SK-N-SH (cell line): Measurements from ENCODE around the gene RAB17. TPM values are rescaled to one million over a fixed set of nuclear protein-coding genes. Genes with fewer than 3 reads are reported as not detected.

ENCODE experiments used
- CTCF ChIA-PET: fragments of 300-600, 350-600 bp; formaldehyde crosslinking; extraction: SDS; loops from one replicate; lab custom pipeline; 2021; lab: Yijun Ruan, JAX
- POLR2A ChIA-PET: fragments of 350-600 bp; sonication (Branson Sonifier 250); formaldehyde crosslinking; extraction: SDS; loops from one replicate; lab custom pipeline; 2020; ENCODE audit warnings: antibody characterized with exemption, inconsistent platforms; lab: Yijun Ruan, JAX
- DNase-seq: peaks from one replicate; pipeline ENCODE4 v3.0.0; 2012
- H2AFZ ChIP-seq: fragments of 200-600 bp; sonication (generic); 2 replicates; pipeline ENCODE4 v1.8.1; 2016; ENCODE audit warnings: antibody characterized with exemption, mild to moderate bottlenecking, low read depth
- H3F3A ChIP-seq: fragments of 200-600 bp; sonication (generic); replicated peaks from 2 replicates; pipeline ENCODE3; 2016; ENCODE audit warnings: antibody characterized with exemption, mild to moderate bottlenecking; ENCODE audit not compliant: insufficient read depth
- H3K27ac ChIP-seq, 2 experiments: fragments of 200-500 bp in 1 of 2; fragments of 200-600 bp in 1 of 2; sonication (Bioruptor generic) in 1 of 2; sonication (generic), shearing (Covaris generic) in 1 of 2; 2 replicates each; pipeline versions ENCODE4 v1.5.1 to v1.6.1; 2014 to 2016; ENCODE audit warnings: low read depth in 2 of 2, inconsistent platforms in 1 of 2, low read length in 1 of 2, mild to moderate bottlenecking in 1 of 2, mixed read lengths in 1 of 2
- H3K27me3 ChIP-seq: fragments of 200-600 bp; sonication (generic), shearing (Covaris generic); 2 replicates; pipeline ENCODE4 v1.6.1; 2016; ENCODE audit warnings: mixed run types; ENCODE audit not compliant: insufficient read depth
- H3K36me3 ChIP-seq, 2 experiments: fragments of 200-500 bp in 1 of 2; fragments of 200-600 bp in 1 of 2; sonication (Bioruptor generic) in 1 of 2; sonication (generic) in 1 of 2; replicated peaks in 1 of 2; 2 replicates each; pipeline versions ENCODE3 to v1.5.1; 2014 to 2016; ENCODE audit warnings: low read length in 1 of 2, mild to moderate bottlenecking in 1 of 2; ENCODE audit not compliant: insufficient read depth in 2 of 2, control insufficient read depth in 1 of 2
- H3K4me1 ChIP-seq, 2 experiments: fragments of 200-500 bp in 1 of 2; fragments of 200-600 bp in 1 of 2; sonication (Bioruptor generic) in 1 of 2; sonication (generic), shearing (Covaris generic) in 1 of 2; 2 replicates each; pipeline versions ENCODE4 v1.5.1 to v1.6.1; 2014 to 2016; ENCODE audit warnings: low read depth in 1 of 2, low read length in 1 of 2, mixed run types in 1 of 2; ENCODE audit not compliant: insufficient read depth in 2 of 2, control insufficient read depth in 1 of 2
- H3K4me2 ChIP-seq: fragments of 200-600 bp; sonication (generic), shearing (Covaris generic); 2 replicates; pipeline ENCODE4 v1.6.1; 2017; ENCODE audit warnings: mixed run types
- H3K4me3 ChIP-seq, 2 experiments: fragments of 200-500 bp in 1 of 2; fragments of 200-600 bp in 1 of 2; sonication (Bioruptor generic) in 1 of 2; sonication (generic), shearing (Covaris generic) in 1 of 2; 2 replicates each; pipeline versions ENCODE4 v1.5.1 to v1.8.1; 2014 to 2016; ENCODE audit warnings: low read depth in 2 of 2, inconsistent platforms in 1 of 2, low read length in 1 of 2, mild to moderate bottlenecking in 1 of 2, mixed read lengths in 1 of 2, moderate library complexity in 1 of 2
- H3K79me2 ChIP-seq: fragments of 200-600 bp; sonication (generic); 2 replicates; pipeline ENCODE4 v1.8.1; 2017; ENCODE audit warnings: mild to moderate bottlenecking; ENCODE audit not compliant: insufficient read depth
- H3K9ac ChIP-seq: fragments of 200-600 bp; sonication (generic); 2 replicates; pipeline ENCODE4 v1.6.1; 2017; ENCODE audit warnings: mixed run types
- H3K9me2 ChIP-seq: fragments of 200-600 bp; sonication (generic); 2 replicates; pipeline ENCODE4 v1.6.1; 2017; ENCODE audit warnings: mixed run types
- H3K9me3 ChIP-seq: fragments of 200-600 bp; sonication (generic); 2 replicates; pipeline ENCODE4 v1.6.1; 2017; ENCODE audit warnings: mixed run types, mild to moderate bottlenecking, moderate library complexity
- H4K20me1 ChIP-seq: fragments of 200-600 bp; sonication (generic); 2 replicates; pipeline ENCODE4 v1.6.1; 2017; ENCODE audit warnings: mild to moderate bottlenecking, mixed run types; ENCODE audit not compliant: insufficient read depth
- FOSL2 ChIP-seq: IDR thresholded peaks from 2 replicates; pipeline ENCODE4 v1.4.0; 2012; ENCODE audit warnings: low read depth, mild to moderate bottlenecking, moderate library complexity, borderline replicate concordance
- FOXJ3 ChIP-seq: sonication (generic); formaldehyde crosslinking; IDR thresholded peaks from 2 replicates; pipeline ENCODE4 v1.5.1; 2020; ENCODE audit warnings: mild to moderate bottlenecking, missing genetic modification reagents
- GATA2 ChIP-seq: sonication (generic); formaldehyde crosslinking; IDR thresholded peaks from 2 replicates; pipeline ENCODE4 v1.5.0; 2020; ENCODE audit warnings: mild to moderate bottlenecking, missing genetic modification reagents
- MAX ChIP-seq: IDR thresholded peaks from 2 replicates; pipeline ENCODE4 v1.4.0; 2012; ENCODE audit warnings: low read depth
- MEF2A ChIP-seq: IDR thresholded peaks from 2 replicates; pipeline ENCODE4 v1.4.0; 2012; ENCODE audit warnings: low read depth, borderline replicate concordance
- REST ChIP-seq: IDR thresholded peaks from 2 replicates; pipeline ENCODE4 v1.6.1; 2012; ENCODE audit warnings: mild to moderate bottlenecking, low read depth, low read length, moderate library complexity
- SIN3A ChIP-seq: IDR thresholded peaks from 2 replicates; pipeline ENCODE4 v1.6.1; 2012; ENCODE audit warnings: low read depth, mild to moderate bottlenecking, low read length, moderate library complexity, borderline replicate concordance
- YY1 ChIP-seq: IDR thresholded peaks from 2 replicates; pipeline ENCODE4 v1.4.0; 2012; ENCODE audit warnings: low read depth, mild to moderate bottlenecking
- WGBS: methylation state at CpG from one replicate; pipeline ENCODE4 v1.1.6; 2017; ENCODE audit warnings: low lambda C conversion rate; 5-methylcytosine and 5-hydroxymethylcytosine counted together
- polyA plus RNA-seq, 3 experiments: library from polyadenylated mRNA; depleted of rRNA; stranded (reverse); fragments of >200 nt; gene quantifications; 2 replicates each; pipeline ENCODE4 v1.2.3, GENCODE V29; 2012
- TF ChIP-seq, protein P1 (sequence below): fragments of 150-350 bp; IDR thresholded peaks from 2 replicates; pipeline ENCODE4 v1.6.1; 2017; ENCODE audit warnings: antibody characterized with exemption, low read length, low read depth, borderline replicate concordance

The RAB17 gene
- polyA plus RNA-seq, 1 of the 3 experiments (the other 2 are of a cell fraction): 0.10 TPM

- Histone ChIP-seq H2AFZ (no peak overlapping the region), H3K27me3 (no peaks in the 10 kb centered on the region), H3F3A (no peaks in the 10 kb centered on the region), H3K79me2 (peaks cover 81% of the 10 kb centered on the region), H3K36me3 (peaks cover 13 to 18% of the 10 kb centered on the region in 2 experiments), H3K27ac (peak overlapping the region in 1 of 2 experiments; percentile 15; a peak in 1 of 4 replicates), H3K4me1 (peaks cover 8 to 14% of the 10 kb centered on the region in 2 experiments), H4K20me1 (peaks cover 10% of the 10 kb centered on the region; the same call in 1 of the 2 replicates), H3K9me3 (0 out of 2 replicates have a peak, but pooled peaks cover 4% of the 10 kb centered on the region), H3K4me3 (no peak overlapping the region), H3K9ac (no peak overlapping the region), H3K9me2 (no peaks in the 10 kb centered on the region), H3K4me2 (no peak overlapping the region)
- TF ChIP-seq MEF2A (no peak), FOSL2 (no peak), FOXJ3 (no peak), MAX (no peak), REST (no peak), SIN3A (no peak), GATA2 (no peak), YY1 (no peak)
- TF ChIP-seq, protein P1, sequence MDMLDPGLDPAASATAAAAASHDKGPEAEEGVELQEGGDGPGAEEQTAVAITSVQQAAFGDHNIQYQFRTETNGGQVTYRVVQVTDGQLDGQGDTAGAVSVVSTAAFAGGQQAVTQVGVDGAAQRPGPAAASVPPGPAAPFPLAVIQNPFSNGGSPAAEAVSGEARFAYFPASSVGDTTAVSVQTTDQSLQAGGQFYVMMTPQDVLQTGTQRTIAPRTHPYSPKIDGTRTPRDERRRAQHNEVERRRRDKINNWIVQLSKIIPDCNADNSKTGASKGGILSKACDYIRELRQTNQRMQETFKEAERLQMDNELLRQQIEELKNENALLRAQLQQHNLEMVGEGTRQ: no peak
- ChIA-PET POLR2A (no interaction called here), CTCF (interaction anchor here (0.8 to 1.6 kb wide), 3 partner anchors 42 to 114 kb away, joined by 3 to 4 read pairs (median 3); no protein-coding TSS in a partner anchor)
- no peak for DNase-seq
- 93% methylated on average over 12 of the region's 14 CpGs for WGBS
Observed at GRCh38 chr2:237631007-237631785, 40.7 kb upstream of the RAB17 start.
